HG03097 (cell line): ENCODE results near the gene CTSE.

Experiments
- ATAC-seq: cut with Tn5 transposase; IDR thresholded peaks from one replicate; pipeline ENCODE4 v1.9.1; 2021; ENCODE audit not compliant: unreplicated experiment, low FRiP score

The CTSE gene

GRCh38 chr1:205994346-205994745 is 29.3 kb downstream of the CTSE start:
- ATAC-seq = no peak

GRCh38 chr1:205993068-205993467 is 30.6 kb downstream of the CTSE start:
- no peak for ATAC-seq

GRCh38 chr1:205992218-205992882 is 31.3 kb downstream of the CTSE start:
- no peak for ATAC-seq

GRCh38 chr1:205991237-205991636 is 32.5 kb downstream of the CTSE start:
- no peak for ATAC-seq

GRCh38 chr1:205990226-205990625 is 33.5 kb downstream of the CTSE start:
- no peak for ATAC-seq

- ATAC-seq = no peak
Observed at GRCh38 chr1:205989786-205990185, 33.9 kb downstream of the CTSE start.

GRCh38 chr1:205988585-205988995 is 35.1 kb downstream of the CTSE start:
- no peak for ATAC-seq

GRCh38 chr1:205986861-205987260 is 36.8 kb downstream of the CTSE start:
- ATAC-seq = no peak

GRCh38 chr1:205986292-205986691 is 37.4 kb downstream of the CTSE start:
- no peak for ATAC-seq

GRCh38 chr1:205985330-205986005 is 38.2 kb downstream of the CTSE start:
- no peak for ATAC-seq

- ATAC-seq = no peak
Observed at GRCh38 chr1:205983925-205984725, 39.6 kb downstream of the CTSE start.

- no peak for ATAC-seq
Observed at GRCh38 chr1:205981257-205981656, 42.4 kb downstream of the CTSE start.

- no peak for ATAC-seq
Observed at GRCh38 chr1:205980237-205980870, 43.3 kb downstream of the CTSE start.

- no peak for ATAC-seq
Observed at GRCh38 chr1:205979301-205979700, 44.4 kb downstream of the CTSE start.

GRCh38 chr1:205978676-205979075 is 45.0 kb downstream of the CTSE start:
- no peak for ATAC-seq

- no peak for ATAC-seq
Observed at GRCh38 chr1:205977402-205978014, 46.2 kb downstream of the CTSE start.

- no peak for ATAC-seq
Observed at GRCh38 chr1:205976708-205977401, 46.8 kb downstream of the CTSE start.

- ATAC-seq = no peak
Observed at GRCh38 chr1:205976036-205976435, 47.7 kb downstream of the CTSE start.

- no peak for ATAC-seq
Observed at GRCh38 chr1:205975387-205975998, 48.2 kb downstream of the CTSE start.

GRCh38 chr1:205974712-205975111 is 49.0 kb downstream of the CTSE start:
- ATAC-seq = no peak
